RWPE1 (cell line): ENCODE results near the gene MGAT5.

Source experiments
- CTCF ChIA-PET: fragments of 350-600 bp; sonication (Branson Sonifier 250); formaldehyde crosslinking; extraction: SDS; loops from one replicate; lab custom pipeline; 2021; lab: Yijun Ruan, JAX
- POLR2A ChIA-PET: fragments of 400-600 bp; formaldehyde crosslinking; extraction: SDS; loops from one replicate; lab custom pipeline; 2020; ENCODE audit warnings: antibody characterized with exemption; ENCODE audit not compliant: low non-redundant PET; lab: Yijun Ruan, JAX
- DNase-seq: peaks from one replicate; pipeline ENCODE4 v3.0.0; 2012; ENCODE audit warnings: low spot score
- H3K27ac ChIP-seq: fragments of 450-650 bp; 2 replicates; pipeline ENCODE4 v1.5.1; 2017
- TF ChIP-seq, protein P1 (sequence below): fragments of 450-650 bp; conservative IDR thresholded peaks from 2 replicates; pipeline ENCODE4 v1.5.1; 2017; ENCODE audit warnings: low read depth, mild to moderate bottlenecking

Gene MGAT5

DNA sequence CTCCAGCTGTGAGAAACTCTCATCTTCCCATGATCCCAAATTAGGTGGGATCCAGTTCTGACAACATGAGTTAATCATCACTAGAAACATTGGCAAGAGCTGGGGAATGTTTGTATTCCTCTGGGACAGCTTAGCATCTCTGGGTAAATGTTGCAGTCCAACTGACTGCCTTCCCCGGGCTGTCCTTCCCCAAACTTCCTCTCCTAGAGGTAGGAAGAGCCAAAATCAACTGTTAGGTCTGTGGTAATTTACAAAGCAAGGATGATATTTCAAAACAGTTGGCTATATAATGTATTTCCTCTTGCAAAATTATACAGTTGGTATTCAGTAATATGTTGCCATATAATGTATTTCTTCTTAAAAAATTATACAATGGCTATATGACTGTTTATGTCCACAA is 148.5 kb downstream of the MGAT5 start:
- CTCF ChIA-PET, result interaction anchor here (1.6 kb wide), 1 partner anchor 10 kb away, joined by 5 read pairs; no protein-coding TSS in a partner anchor
- TF ChIP-seq, protein P1, sequence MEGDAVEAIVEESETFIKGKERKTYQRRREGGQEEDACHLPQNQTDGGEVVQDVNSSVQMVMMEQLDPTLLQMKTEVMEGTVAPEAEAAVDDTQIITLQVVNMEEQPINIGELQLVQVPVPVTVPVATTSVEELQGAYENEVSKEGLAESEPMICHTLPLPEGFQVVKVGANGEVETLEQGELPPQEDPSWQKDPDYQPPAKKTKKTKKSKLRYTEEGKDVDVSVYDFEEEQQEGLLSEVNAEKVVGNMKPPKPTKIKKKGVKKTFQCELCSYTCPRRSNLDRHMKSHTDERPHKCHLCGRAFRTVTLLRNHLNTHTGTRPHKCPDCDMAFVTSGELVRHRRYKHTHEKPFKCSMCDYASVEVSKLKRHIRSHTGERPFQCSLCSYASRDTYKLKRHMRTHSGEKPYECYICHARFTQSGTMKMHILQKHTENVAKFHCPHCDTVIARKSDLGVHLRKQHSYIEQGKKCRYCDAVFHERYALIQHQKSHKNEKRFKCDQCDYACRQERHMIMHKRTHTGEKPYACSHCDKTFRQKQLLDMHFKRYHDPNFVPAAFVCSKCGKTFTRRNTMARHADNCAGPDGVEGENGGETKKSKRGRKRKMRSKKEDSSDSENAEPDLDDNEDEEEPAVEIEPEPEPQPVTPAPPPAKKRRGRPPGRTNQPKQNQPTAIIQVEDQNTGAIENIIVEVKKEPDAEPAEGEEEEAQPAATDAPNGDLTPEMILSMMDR, result no peak
- no peak for DNase-seq
- POLR2A ChIA-PET, result no interaction called here
- no peak overlapping the region for H3K27ac ChIP-seq

- ChIA-PET POLR2A (no interaction called here), CTCF (interaction anchor here (1.3 kb wide), 1 partner anchor 160 kb away, joined by 5 read pairs; no protein-coding TSS in a partner anchor)
- no peak overlapping the region for H3K27ac ChIP-seq
- TF ChIP-seq, protein P1, result no peak
- peak; percentile 57 for DNase-seq
These were observed 151.8 kb downstream of the MGAT5 start for GRCh38 chr2:134405611-134406081.

DNA sequence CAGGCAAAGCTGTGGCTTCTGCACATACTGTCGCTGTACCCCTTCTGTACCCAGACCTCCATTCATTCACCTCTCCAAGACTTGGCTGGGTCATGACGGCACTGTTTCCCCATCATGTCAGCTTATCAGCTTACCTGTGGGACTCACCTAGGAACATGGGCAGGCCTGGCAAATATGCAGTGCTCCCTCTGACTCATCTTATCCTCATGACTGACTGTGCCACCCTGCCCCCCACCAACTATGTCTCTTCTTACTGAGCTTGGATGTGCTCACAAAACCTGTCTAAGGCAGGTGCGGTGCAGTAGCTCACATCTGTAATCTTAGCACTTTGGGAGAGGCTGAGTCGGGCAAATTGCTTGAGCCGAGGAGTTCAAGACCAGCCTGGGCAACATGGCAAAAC is 152.4 kb downstream of the MGAT5 start:
- TF ChIP-seq, protein P1, result no peak
- ChIA-PET CTCF (interaction anchor here (0.9 to 1.3 kb wide), 2 partner anchors 161 to 288 kb away, joined by 4 to 5 read pairs; no protein-coding TSS in a partner anchor), POLR2A (no interaction called here)
- DNase-seq, result peak; percentile 89
- H3K27ac ChIP-seq, result peak overlapping the region; percentile 50

DNA sequence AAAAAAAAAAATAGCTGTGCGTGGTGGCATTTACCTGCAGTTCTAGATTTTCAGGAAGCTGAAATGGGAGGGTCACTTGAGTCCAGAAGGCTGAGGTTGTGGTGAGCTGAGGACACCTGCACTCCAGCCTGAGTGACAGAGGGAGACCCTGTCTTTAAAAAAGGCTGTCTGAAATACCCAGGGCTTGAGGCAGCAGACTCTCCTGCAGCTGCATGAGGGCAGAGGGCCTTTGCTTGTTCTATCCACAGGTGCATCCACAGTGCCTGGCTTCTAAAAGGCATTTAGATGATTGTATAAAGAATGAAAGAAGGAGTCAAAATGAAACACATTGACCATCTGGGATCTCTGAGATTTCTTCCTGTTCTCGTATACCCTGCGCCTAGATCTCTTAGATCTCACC is 152.9 kb downstream of the MGAT5 start:
- CTCF ChIA-PET, result interaction anchor here (0.9 to 1.3 kb wide), 2 partner anchors 161 to 288 kb away, joined by 4 to 5 read pairs; no protein-coding TSS in a partner anchor
- TF ChIP-seq, protein P1, result no peak
- no peak for DNase-seq
- POLR2A ChIA-PET, result no interaction called here
- H3K27ac ChIP-seq, result peak overlapping the region; percentile 50

DNA sequence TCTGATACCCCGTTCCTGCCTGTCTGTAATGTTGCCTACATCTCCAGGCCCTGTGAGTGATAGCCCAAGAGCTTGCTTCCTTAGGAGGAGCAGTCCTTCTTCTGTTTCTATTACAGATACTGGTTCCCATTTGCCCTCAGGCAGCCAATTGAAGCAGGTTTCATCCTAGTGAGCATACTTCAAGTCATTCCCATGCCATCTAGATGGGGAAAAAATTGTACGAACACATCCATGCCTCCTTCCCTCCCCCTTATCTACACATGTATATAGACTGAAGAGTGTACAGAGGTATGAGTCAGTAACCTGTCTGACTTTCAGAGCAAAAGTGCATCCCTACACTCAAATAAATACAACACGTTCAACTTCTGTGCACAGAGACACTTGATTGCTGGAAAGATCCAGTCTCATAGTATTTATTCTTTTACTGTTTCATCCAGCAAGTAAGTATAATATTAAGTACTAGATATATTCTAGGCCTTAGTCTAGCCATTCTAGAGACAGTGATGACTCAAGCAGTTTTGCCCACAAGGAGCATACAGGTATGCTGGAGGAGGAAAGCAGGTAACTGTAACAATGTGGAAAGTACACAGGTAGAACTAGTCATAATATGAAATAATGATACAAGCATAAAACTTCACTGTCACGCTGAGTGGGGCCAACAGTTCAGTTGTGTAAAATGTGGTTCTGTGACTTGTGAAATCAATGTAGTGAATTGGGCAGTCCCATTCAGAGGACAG is 153.4 kb downstream of the MGAT5 start:
- TF ChIP-seq, protein P1, result no peak
- DNase-seq, result peak; percentile 2
- ChIA-PET CTCF (interaction anchor here (0.9 kb wide), 1 partner anchor 289 kb away, joined by 4 read pairs; no protein-coding TSS in a partner anchor), POLR2A (no interaction called here)
- no peak overlapping the region for H3K27ac ChIP-seq

DNA sequence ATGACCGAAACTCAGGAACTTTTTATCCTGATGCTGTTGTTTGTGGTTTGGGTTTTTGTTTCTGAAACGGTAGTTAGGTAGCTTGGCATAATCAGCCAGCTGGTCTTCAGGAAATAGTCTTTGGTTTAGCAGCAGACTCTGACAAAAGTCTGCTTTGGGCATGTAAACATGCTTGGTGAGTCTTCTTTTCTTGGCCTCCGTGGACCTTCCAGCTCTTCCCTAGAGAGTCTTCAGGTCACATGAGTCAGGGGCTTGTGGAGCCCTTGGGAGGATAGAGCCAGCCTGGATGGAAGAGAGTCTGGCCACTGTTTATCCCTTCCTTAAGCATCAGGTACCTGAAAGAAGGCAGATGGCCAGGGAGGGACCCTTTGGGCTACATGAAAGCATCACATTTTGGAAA is 154.5 kb downstream of the MGAT5 start:
- TF ChIP-seq, protein P1, result no peak
- ChIA-PET POLR2A (no interaction called here), CTCF (interaction anchor here (0.5 to 0.6 kb wide), 2 partner anchors 40 to 103 kb away, joined by 3 to 4 read pairs; no protein-coding TSS in a partner anchor)
- no peak for DNase-seq
- no peak overlapping the region for H3K27ac ChIP-seq
